ENCODE data around the gene UBE2G1.
A peak's percentile ranks its signal among the peaks of the same experiment; 100 is the strongest.
"Not testable (repeated sequence)": the region's sequence is repeated elsewhere in the genome, so short reads cannot be mapped to it uniquely, and the experiment has no call there.

The UBE2G1 gene

GRCh38 chr17:4366327-4367063 is at the start of gene UBE2G1:
Gene UBE2G1 (minus strand): TSS chr17:4366675. CDS start chr17:4366316, 359 bp downstream.
- peak; percentile 98 for DNase-seq

DNA sequence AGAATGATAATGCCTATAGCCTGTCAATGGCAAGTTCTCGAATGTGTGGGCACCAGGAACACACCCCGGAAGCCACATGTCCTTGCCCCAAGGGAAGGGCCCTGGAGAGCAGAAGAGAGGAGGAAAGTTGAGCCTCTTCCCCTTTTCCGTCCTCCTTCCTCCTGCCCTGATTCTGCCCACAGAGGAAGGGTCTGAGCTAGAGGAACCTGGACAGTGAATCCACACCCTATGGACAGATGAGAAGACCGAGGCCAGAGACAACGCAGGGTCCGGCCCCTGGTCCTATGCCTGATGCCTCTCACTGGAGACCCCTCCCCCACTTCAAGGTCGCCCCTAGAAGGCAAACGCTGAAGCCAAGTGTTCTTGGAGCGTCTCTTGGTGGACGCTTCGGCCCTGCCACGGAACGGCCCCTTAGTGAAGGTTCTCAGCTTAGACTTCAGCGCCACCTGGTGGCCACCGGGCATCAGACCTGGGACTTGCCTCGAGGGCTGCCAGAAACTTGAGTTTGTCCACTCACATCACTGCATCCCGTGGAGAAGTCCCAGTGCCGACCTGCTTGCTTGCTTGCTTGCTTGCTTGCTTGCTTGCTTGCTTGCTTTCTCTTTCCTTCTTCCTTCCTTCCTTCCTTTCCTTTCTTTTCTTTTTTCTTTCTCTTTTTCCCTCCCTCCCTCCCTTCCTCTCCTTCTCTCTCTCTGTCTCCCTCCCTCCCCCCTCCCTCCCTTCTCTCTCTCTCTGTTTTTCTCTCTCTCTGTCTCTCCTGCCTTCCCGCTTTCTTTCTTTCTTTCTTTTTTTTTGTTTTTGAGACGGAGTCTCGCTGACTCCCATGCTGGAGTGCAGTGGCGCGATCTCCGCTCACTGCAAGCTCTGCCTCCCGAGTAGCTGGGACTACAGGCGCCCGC is 46.7 kb upstream of the UBE2G1 start:
- peak; percentile 64 for DNase-seq

- no peak for DNase-seq
Measured at GRCh38 chr17:4411201-4411600, 44.7 kb upstream of the UBE2G1 start.

DNA sequence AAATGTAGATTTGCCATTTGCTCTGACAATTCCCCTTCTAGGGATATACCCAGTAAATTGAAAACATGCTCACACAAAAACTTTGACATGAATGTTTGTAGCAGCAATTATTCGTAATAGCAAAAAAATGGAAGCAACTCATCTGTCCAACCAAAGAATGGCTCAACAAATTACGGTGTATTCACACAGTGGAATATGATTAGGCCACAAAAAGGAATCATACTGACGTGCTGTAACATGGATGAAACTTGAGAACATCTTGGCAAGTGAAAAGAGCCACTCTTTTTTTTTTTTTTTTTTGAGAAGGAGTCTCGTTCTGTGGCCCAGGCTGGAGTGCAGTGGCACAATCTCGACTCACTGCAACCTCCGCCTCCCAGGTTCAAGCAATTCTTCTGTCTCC is 43.2 kb upstream of the UBE2G1 start:
- DNase-seq: no peak

- no peak for DNase-seq
Measured at GRCh38 chr17:4407851-4408250, 41.4 kb upstream of the UBE2G1 start.

GRCh38 chr17:4407216-4407615 is 40.7 kb upstream of the UBE2G1 start:
- no peak for DNase-seq

- no peak for DNase-seq
Measured at GRCh38 chr17:4406386-4406785, 39.9 kb upstream of the UBE2G1 start.

DNA sequence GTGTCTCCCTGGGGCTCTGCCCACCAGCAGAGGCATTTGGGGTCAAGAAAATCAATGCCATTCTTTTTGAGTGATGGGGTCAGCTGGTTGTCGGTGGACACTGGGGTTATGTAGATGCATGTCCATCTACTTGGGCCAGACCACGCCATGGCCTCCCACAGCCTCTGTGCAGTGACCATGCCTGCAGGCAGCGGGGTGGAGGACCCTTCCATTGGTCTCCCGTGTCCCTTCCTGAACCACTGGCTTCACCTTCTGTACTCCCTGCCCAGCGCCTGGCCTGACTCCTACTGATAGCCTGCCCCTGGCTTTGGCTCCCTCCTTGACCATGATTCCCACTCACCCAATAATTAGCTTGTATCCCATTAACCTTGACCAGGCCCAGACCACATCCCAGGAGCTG is 39.2 kb upstream of the UBE2G1 start:
- no peak for DNase-seq

DNA sequence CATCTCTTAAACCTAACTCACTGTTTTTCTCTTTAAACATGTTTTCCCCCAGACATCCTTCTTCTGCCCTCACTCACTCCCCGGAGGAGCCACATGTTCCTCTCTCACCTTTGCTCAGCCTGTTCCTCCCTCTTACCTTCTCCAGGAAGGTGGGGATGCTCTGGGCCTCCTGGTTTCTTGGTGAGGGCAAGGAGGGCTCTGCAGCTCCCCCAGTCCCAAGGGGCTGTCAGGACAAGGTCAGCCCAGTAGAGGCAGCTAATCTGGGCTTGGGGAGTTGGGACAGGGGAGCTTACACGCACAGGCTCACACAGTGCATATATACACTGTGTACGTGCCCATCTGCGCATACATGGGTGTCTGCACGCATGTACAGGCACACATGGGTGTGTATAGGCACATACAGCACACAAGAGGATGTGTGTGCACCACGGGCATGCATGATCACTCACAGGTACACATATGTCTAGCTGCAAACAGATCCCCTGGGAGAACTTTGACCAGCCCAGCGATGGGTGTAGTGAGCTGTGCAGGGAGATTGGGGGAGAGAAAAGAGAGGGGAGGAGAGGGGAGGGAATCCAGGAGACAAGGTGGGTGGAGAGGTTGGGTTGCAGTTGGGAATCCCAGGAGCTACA is 38.7 kb upstream of the UBE2G1 start:
- no peak for DNase-seq

- no peak for DNase-seq
Measured at GRCh38 chr17:4397840-4398239, 31.4 kb upstream of the UBE2G1 start.

DNA sequence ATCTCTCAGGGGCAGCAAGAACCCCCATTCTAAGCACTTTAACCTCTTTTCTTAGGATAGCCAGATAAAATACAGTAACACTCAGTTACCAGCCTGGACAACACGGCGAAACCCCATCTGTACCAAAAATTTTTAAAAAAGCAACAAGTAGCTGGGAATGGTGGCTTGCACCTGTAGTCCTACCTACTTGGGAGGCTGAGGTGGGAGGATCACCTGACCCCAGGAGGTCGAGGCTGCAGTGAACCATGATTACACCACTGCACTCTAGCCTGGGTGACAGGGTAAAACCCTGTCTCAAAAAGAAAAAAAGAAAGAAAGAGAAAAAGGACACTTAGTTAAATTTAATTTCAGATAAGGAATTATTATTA is 28.6 kb upstream of the UBE2G1 start:
- DNase-seq: no peak

- DNase-seq: no peak
Measured at GRCh38 chr17:4394208-4395110, 28.0 kb upstream of the UBE2G1 start.

DNA sequence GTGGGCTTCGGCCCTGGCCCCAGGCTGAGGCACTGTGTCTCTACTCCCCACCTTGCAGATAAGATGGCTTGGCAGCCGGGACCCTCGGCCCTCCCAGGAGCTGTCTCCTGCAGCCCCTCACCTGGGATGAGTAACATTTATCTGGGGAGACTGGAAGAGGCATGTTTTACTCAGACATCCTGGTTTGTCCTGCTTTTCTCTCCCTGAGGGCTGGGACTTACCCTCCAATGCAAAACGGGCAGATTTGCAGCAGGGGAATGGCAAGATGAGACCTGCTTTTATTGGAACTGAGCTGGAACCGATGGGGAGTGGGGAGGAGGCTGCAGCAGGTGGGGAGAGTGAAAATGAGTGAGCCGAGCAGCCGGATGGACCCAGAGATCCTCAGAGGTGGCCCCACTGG is 27.3 kb upstream of the UBE2G1 start:
- DNase-seq: no peak

DNA sequence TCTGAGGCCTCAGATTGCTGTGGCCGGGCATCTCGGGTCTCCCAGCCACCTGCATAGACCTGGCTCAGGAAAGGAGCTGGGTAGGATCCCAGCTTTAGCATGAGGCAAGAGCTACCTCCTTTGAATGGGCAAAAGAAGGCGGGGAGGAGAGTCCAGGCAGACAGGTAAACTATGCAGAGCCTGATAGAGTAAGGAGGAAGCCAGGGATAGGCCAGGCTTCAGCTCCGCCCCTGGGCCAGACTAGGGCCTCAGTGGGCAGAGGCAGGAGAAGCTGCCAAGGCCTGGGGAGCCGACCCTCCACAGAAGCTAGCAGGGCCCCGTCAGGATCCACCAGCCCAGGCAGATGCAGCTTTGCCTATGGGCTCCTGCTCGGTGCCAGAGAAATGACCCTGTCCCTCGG is 22.6 kb upstream of the UBE2G1 start:
- no peak for DNase-seq

GRCh38 chr17:4387137-4387536 is 20.7 kb upstream of the UBE2G1 start:
- DNase-seq: no peak

GRCh38 chr17:4386406-4386805 is 19.9 kb upstream of the UBE2G1 start:
- no peak for DNase-seq

DNA sequence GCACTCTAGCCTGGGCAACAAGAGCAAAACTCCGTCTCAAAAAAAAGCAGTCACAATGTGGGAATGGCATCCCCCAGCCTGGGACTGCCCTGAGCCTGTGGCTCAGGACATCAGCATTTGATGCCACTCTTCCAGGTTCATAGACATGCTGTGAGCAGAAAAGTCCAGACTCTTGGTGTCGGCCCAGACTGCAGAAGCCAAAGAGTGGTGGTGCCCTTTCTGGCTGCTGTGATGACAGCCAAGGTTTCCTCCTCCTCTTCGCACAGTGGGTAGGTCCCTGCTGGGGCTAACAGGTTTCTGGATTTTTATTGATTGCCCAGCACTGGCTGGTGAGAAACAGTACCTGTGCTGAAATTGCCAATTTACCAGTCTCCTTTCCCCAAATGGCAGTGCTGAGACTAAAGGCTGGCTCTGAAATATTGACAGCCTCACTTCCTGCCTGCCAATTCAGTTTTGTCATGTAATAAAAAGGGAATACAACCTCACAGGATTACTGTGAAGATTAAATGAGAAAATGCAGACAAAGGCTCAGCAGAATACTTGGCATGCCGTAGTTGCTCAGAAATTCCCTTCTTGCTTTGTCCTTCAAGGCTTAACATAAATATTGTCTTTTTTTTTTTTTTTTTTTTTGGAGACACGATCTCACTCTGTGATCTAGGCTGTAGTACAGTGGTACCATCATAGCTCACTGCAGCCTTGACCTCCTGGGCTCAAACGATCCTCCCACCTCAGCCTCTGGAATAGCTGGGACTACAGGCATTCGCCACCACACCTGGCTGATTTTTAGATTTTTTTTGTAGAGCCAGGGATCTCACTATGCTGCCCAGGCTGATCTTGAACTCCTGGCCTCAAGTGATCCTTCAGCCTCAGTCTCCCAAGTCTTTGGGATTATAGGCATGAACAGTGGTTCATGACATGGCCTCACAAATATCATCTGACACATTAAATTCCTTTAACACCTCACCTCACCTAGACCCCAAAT is 15.5 kb upstream of the UBE2G1 start:
- DNase-seq: no peak

- DNase-seq: no peak
Measured at GRCh38 chr17:4378626-4379025, 12.2 kb upstream of the UBE2G1 start.

- not testable (repeated sequence) for DNase-seq
Measured at GRCh38 chr17:4377247-4377646, 10.8 kb upstream of the UBE2G1 start.

DNA sequence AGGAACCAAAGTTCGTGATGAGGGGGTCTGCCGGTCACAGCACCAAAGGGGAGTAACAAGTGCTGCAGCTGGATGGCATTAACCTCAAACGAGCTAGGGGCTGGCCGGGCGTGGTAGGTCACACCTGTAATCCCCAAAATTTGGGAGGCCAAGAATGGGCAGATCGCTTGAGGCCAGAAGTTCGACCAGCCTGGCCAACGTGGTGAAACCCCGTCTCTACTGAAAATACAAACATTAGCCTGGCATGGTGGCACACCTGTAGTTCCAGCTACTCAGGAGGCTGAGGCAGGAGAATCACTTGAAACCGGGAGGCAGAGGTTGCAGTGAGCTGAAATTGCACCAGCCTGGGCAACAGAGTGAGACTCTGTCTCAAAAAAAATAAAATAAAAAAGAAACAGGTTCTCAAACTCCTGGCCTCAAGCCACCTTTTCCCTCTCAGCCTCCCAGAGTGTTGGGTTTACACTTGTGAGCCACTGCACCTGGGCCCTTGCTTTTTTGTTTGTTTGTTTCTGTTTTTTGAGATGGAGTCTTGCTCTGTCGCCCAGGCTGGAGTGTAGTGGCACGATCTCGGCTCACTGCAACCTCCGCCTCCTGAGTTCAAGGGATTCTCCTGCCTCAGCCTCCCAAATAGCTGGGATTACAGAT is 9.4 kb upstream of the UBE2G1 start:
- DNase-seq: not testable (repeated sequence)
